Loucy (cell line): ENCODE data around the gene SLCO2A1.

Experiments used
- H2AFZ ChIP-seq: fragments of 200-600 bp; sonication (generic); 2 replicates; pipeline ENCODE4 v1.6.0; 2016; ENCODE audit warnings: antibody characterized with exemption, mild to moderate bottlenecking, low read length, moderate library complexity
- H3F3A ChIP-seq: fragments of 200-600 bp; 2 replicates; pipeline ENCODE4 v1.6.0; 2016; ENCODE audit warnings: antibody characterized with exemption, low read depth, mild to moderate bottlenecking
- H3K27me3 ChIP-seq: fragments of 200-600 bp; sonication (generic); 2 replicates; pipeline ENCODE4 v1.6.1; 2014; ENCODE audit warnings: low read length, mild to moderate bottlenecking; ENCODE audit not compliant: insufficient read depth, poor library complexity, severe bottlenecking
- H3K36me3 ChIP-seq: fragments of 200-600 bp; sonication (generic); 2 replicates; pipeline ENCODE4 v1.6.1; 2016; ENCODE audit warnings: low read length; ENCODE audit not compliant: insufficient read depth
- H3K4me1 ChIP-seq: fragments of 200-600 bp; sonication (generic); 2 replicates; pipeline ENCODE4 v1.5.1; 2014; ENCODE audit warnings: low read length, mild to moderate bottlenecking; ENCODE audit not compliant: insufficient read depth, poor library complexity, severe bottlenecking
- H3K4me2 ChIP-seq: fragments of 200-600 bp; sonication (generic); 2 replicates; pipeline ENCODE4 v1.6.0; 2014; ENCODE audit warnings: antibody characterized with exemption, low read length, low read depth, mild to moderate bottlenecking; ENCODE audit not compliant: poor library complexity, severe bottlenecking
- H3K4me3 ChIP-seq: fragments of 200-600 bp; sonication (generic); 2 replicates; pipeline ENCODE4 v1.5.1; 2014; ENCODE audit warnings: low read length, mild to moderate bottlenecking, mixed read lengths; ENCODE audit not compliant: poor library complexity, severe bottlenecking
- H3K79me2 ChIP-seq: fragments of 200-600 bp; sonication (generic); 2 replicates; pipeline ENCODE4 v1.6.1; 2014; ENCODE audit warnings: low read length; ENCODE audit not compliant: insufficient read depth
- H3K9ac ChIP-seq: fragments of 200-600 bp; sonication (generic); 2 replicates; pipeline ENCODE4 v1.6.0; 2014; ENCODE audit warnings: mild to moderate bottlenecking, low read depth, low read length, moderate library complexity; ENCODE audit not compliant: poor library complexity, severe bottlenecking
- H3K9me2 ChIP-seq: fragments of 200-600 bp; sonication (generic); replicated peaks from 2 replicates; pipeline ENCODE4 v1.6.1; 2016; ENCODE audit warnings: low read depth, low read length, mixed read lengths
- H3K9me3 ChIP-seq: fragments of 200-600 bp; sonication (generic); 2 replicates; pipeline ENCODE4 v1.6.1; 2014; ENCODE audit warnings: mild to moderate bottlenecking, antibody characterized with exemption, low read length, low read depth; ENCODE audit not compliant: insufficient read depth
- H4K20me1 ChIP-seq: fragments of 200-600 bp; sonication (generic); 2 replicates; pipeline ENCODE4 v1.6.0; 2014; ENCODE audit warnings: antibody characterized with exemption, low read length, mild to moderate bottlenecking; ENCODE audit not compliant: insufficient read depth, poor library complexity, severe bottlenecking
- EZH2phosphoT487 ChIP-seq: fragments of 200-600 bp; IDR thresholded peaks from 2 replicates; pipeline ENCODE4 v1.6.1; 2018; ENCODE audit warnings: antibody characterized with exemption, mild to moderate bottlenecking, moderate library complexity, borderline replicate concordance
- TF ChIP-seq, protein P1 (sequence below): fragments of 200-600 bp; sonication (generic); conservative IDR thresholded peaks from 2 replicates; pipeline ENCODE4 v1.5.1; 2014; ENCODE audit warnings: mild to moderate bottlenecking, antibody characterized with exemption, low read length

The SLCO2A1 gene

DNA sequence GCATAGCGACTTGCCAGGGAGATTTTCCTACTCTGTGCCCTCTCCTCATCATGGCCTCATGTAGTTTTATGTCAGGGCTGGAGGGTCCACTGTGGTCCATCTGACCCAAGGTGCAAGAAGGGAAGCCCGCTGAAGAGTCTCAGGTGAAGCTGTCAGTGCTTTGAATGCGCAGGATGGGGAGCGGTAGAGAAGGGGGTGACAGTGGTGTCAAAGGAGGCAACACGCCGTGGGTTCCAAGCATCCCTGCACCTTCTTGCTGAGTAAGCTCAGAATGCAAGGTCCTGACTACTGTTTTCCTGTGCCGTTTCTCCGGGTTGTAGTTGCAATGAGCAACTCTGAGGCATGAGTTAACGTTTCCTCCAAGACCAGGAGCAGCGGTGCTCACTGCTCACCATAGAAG, 89.2 kb downstream of the SLCO2A1 start:
- TF ChIP-seq, protein P1, sequence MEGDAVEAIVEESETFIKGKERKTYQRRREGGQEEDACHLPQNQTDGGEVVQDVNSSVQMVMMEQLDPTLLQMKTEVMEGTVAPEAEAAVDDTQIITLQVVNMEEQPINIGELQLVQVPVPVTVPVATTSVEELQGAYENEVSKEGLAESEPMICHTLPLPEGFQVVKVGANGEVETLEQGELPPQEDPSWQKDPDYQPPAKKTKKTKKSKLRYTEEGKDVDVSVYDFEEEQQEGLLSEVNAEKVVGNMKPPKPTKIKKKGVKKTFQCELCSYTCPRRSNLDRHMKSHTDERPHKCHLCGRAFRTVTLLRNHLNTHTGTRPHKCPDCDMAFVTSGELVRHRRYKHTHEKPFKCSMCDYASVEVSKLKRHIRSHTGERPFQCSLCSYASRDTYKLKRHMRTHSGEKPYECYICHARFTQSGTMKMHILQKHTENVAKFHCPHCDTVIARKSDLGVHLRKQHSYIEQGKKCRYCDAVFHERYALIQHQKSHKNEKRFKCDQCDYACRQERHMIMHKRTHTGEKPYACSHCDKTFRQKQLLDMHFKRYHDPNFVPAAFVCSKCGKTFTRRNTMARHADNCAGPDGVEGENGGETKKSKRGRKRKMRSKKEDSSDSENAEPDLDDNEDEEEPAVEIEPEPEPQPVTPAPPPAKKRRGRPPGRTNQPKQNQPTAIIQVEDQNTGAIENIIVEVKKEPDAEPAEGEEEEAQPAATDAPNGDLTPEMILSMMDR, result no peak
- no peak for TF ChIP-seq EZH2phosphoT487

GRCh38 chr3:133939463-133939835, 90.3 kb downstream of the SLCO2A1 start:
- Histone ChIP-seq H3K4me2 (no peak overlapping the region), H3K36me3 (no peaks in the 10 kb centered on the region), H3K9me2 (no peaks in the 10 kb centered on the region), H3F3A (no peaks in the 10 kb centered on the region), H3K27me3 (no peaks in the 10 kb centered on the region), H2AFZ (no peak overlapping the region), H3K9me3 (no peaks in the 10 kb centered on the region), H3K9ac (no peak overlapping the region), H3K4me1 (peaks cover 33% of the 10 kb centered on the region), H3K4me3 (no peak overlapping the region), H4K20me1 (no peaks in the 10 kb centered on the region), H3K79me2 (no peaks in the 10 kb centered on the region)
- TF ChIP-seq EZH2phosphoT487, result no peak
- TF ChIP-seq, protein P1, result no peak

More for the DNA sequence above, 89.2 kb downstream of the SLCO2A1 start:
- Histone ChIP-seq H3K9me3 (no peaks in the 10 kb centered on the region), H3K9ac (no peak overlapping the region), H2AFZ (no peak overlapping the region), H3K4me1 (peaks cover 41% of the 10 kb centered on the region), H3K4me2 (no peak overlapping the region), H3K27me3 (no peaks in the 10 kb centered on the region), H3K4me3 (no peak overlapping the region), H3K9me2 (no peaks in the 10 kb centered on the region), H4K20me1 (no peaks in the 10 kb centered on the region), H3F3A (no peaks in the 10 kb centered on the region), H3K79me2 (no peaks in the 10 kb centered on the region), H3K36me3 (no peaks in the 10 kb centered on the region)

- no peaks in the 10 kb centered on the region for H3F3A ChIP-seq
- no peaks in the 10 kb centered on the region for H3K9me2 ChIP-seq
- no peak overlapping the region for H3K9ac ChIP-seq
- H3K9me3 ChIP-seq, result no peaks in the 10 kb centered on the region
- H3K4me2 ChIP-seq, result no peak overlapping the region
- no peaks in the 10 kb centered on the region for H3K27me3 ChIP-seq
- TF ChIP-seq, protein P1, result peak; percentile 73
- no peak for TF ChIP-seq EZH2phosphoT487
- H3K4me1 ChIP-seq, result peaks cover 33% of the 10 kb centered on the region
- H3K79me2 ChIP-seq, result no peaks in the 10 kb centered on the region
- H2AFZ ChIP-seq, result no peak overlapping the region
- H3K36me3 ChIP-seq, result no peaks in the 10 kb centered on the region
- H4K20me1 ChIP-seq, result no peaks in the 10 kb centered on the region
- H3K4me3 ChIP-seq, result no peak overlapping the region
These were observed 90.8 kb downstream of the SLCO2A1 start for GRCh38 chr3:133938770-133939462.
